ENCODE data around the gene FAM186B. TPM values are rescaled to one million over a fixed set of nuclear protein-coding genes. Genes with fewer than 3 reads are reported as not detected.

The FAM186B gene
- total RNA-seq, 1 experiment from 2014 or later: 0.42 TPM

DNA sequence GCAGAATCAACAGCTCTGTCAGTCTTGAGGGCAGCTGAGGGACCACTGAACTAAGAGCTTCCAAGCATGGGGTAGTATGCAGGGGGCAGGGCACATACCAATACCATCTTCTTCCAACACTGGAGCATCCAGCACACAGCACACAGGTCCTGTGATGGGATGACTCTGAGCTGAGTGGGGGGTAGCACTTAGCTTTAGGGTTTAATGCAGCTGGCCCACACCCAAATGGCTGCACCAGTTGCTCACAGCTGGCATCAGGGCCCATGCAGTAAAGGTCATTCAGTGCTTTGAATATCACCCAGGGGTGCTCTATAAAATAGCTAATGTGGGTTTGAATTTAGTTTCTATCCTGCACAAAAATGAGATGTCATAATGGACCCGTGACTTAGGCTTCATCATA is 1.7 kb downstream of the FAM186B start:
- POLR2A ChIA-PET: interaction anchor here (0.6 kb wide), 1 partner anchor 313 kb away, joined by 3 read pairs; no protein-coding TSS in a partner anchor
- RAD21 ChIA-PET (ENCODE audit: low non-redundant PET in 1 of 2, low total read pairs in 2 of 2, uncharacterized antibody in 2 of 2, unreplicated experiment in 2 of 2): no interaction called here
- Histone ChIP-seq H3K9me2 (ENCODE audit: insufficient read depth) (no peaks in the 10 kb centered on the region), H3K27me3 (ENCODE audit: insufficient read depth, low read length) (no peaks in the 10 kb centered on the region), H3K4me3 (replicated peaks in 1 of 2; ENCODE audit: low read depth in 1 of 2, low read length in 2 of 2) (no peak overlapping the region), H3K79me2 (ENCODE audit: insufficient read depth, low read length) (no peaks in the 10 kb centered on the region), H3K9me3 (ENCODE audit: control insufficient read depth in 1 of 2, insufficient read depth in 1 of 2, low read depth in 1 of 2, low read length in 2 of 2) (no peaks in the 10 kb centered on the region), H3K9ac (ENCODE audit: low read length) (no peak overlapping the region), H2AFZ (ENCODE audit: low read depth, low read length, poor library complexity, severe bottlenecking) (no peak overlapping the region), H4K20me1 (ENCODE audit: insufficient read depth) (no peaks in the 10 kb centered on the region; the same call in 1 of the 2 replicates), H3K27ac (ENCODE audit: low read depth, low read length) (no peak overlapping the region), H3K4me1 (ENCODE audit: control insufficient read depth in 1 of 2, insufficient read depth in 2 of 2, low read length in 2 of 2) (no peaks in the 10 kb centered on the region), H3K4me2 (ENCODE audit: low read length) (no peak overlapping the region), H3K36me3 (ENCODE audit: control insufficient read depth in 1 of 2, insufficient read depth in 2 of 2, low read length in 2 of 2) (no peaks in the 10 kb centered on the region)
- DNase-seq (ENCODE audit: low read depth, low spot score): no peak
- intact Hi-C loops (cut with micrococcal nuclease): no loop called here
- CTCF ChIA-PET: interaction anchor here (0.9 to 1.3 kb wide), 2 partner anchors 23 to 256 kb away, joined by 3 read pairs; no protein-coding TSS in a partner anchor
- no peak for TF ChIP-seq TCF7L2 (IDR thresholded peaks at IDR 0.05; ENCODE audit: borderline replicate concordance, extremely low read depth, insufficient read depth, insufficient read length)
- no peak for TF ChIP-seq CEBPB (IDR thresholded peaks at IDR 0.05; ENCODE audit: low read depth)
- TF ChIP-seq ELF1 (IDR thresholded peaks at IDR 0.05; ENCODE audit: borderline replicate concordance, low read depth): no peak
- TF ChIP-seq, protein P1, sequence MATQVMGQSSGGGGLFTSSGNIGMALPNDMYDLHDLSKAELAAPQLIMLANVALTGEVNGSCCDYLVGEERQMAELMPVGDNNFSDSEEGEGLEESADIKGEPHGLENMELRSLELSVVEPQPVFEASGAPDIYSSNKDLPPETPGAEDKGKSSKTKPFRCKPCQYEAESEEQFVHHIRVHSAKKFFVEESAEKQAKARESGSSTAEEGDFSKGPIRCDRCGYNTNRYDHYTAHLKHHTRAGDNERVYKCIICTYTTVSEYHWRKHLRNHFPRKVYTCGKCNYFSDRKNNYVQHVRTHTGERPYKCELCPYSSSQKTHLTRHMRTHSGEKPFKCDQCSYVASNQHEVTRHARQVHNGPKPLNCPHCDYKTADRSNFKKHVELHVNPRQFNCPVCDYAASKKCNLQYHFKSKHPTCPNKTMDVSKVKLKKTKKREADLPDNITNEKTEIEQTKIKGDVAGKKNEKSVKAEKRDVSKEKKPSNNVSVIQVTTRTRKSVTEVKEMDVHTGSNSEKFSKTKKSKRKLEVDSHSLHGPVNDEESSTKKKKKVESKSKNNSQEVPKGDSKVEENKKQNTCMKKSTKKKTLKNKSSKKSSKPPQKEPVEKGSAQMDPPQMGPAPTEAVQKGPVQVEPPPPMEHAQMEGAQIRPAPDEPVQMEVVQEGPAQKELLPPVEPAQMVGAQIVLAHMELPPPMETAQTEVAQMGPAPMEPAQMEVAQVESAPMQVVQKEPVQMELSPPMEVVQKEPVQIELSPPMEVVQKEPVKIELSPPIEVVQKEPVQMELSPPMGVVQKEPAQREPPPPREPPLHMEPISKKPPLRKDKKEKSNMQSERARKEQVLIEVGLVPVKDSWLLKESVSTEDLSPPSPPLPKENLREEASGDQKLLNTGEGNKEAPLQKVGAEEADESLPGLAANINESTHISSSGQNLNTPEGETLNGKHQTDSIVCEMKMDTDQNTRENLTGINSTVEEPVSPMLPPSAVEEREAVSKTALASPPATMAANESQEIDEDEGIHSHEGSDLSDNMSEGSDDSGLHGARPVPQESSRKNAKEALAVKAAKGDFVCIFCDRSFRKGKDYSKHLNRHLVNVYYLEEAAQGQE (IDR thresholded peaks at IDR 0.05; ENCODE audit: low read depth): no peak
- no peak for TF ChIP-seq FOSL1 (IDR thresholded peaks at IDR 0.05; ENCODE audit: low read depth)
- TF ChIP-seq, protein P2, sequence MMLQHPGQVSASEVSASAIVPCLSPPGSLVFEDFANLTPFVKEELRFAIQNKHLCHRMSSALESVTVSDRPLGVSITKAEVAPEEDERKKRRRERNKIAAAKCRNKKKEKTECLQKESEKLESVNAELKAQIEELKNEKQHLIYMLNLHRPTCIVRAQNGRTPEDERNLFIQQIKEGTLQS (IDR thresholded peaks at IDR 0.05): no peak
- no peak for TF ChIP-seq SRF (IDR thresholded peaks at IDR 0.05; ENCODE audit: low read depth)
- TF ChIP-seq CBX3 (IDR thresholded peaks at IDR 0.05; ENCODE audit: low read depth): no peak
- no TSS peak for BruUV-seq (replicated peaks)
- no peak for ATAC-seq
